Measurements from ENCODE around the gene TXNDC2. TPM values are rescaled to one million over a fixed set of nuclear protein-coding genes. Genes with fewer than 3 reads are reported as not detected.

The TXNDC2 gene
- total RNA-seq, 1 donor from 2014 or later: 0.07 TPM

DNA sequence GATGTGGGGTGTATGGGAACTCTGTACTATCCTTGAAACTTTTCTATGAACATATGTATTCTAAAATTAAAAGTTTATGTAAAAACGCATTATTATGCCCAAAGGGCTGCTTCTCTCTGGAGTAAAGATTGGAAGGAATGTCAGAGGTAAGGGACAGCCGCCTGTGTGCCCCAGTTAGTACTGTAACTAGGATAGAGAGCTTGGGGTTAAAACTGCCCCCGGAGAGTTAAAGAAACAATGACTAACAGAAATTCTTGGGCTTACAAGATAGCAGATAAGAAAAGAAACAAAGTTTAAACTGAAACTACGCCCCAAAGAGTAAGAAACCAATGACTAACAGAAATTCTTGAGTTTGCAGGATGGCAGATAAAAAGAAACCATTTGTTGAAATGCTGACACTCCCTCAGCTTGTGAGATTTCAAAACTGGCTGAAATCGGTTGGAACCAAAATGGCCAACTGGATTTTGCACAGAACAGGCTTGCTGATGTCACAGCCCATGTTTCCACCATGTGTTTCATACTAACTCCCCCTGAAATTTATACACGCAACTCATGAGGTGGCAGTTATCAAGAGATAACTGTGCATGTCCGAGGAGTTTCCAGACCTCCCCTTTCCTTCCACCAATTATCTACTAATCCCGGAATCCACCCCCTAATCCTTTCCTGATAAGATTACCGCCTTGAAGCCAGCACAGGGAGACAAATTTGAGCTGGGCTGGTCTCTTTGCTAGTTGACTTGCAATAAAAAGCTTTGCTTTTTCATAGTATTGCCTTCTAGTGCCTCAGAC lies 8.7 kb upstream of the TXNDC2 start:
- Mint-ChIP-seq H3K27ac (ENCODE audit: unreplicated experiment) (peak overlapping the region; percentile 93), H3K4me3 (ENCODE audit: unreplicated experiment) (peak overlapping the region; percentile 40), H3K4me1 (ENCODE audit: low read depth, unreplicated experiment) (peaks cover 14% of the 10 kb centered on the region), H3K36me3 (ENCODE audit: low read depth, unreplicated experiment) (no peaks in the 10 kb centered on the region), H3K27me3 (ENCODE audit: low read depth, unreplicated experiment) (no peaks in the 10 kb centered on the region), H3K9me3 (ENCODE audit: unreplicated experiment) (no peaks in the 10 kb centered on the region)
- Histone ChIP-seq H3K9ac (ENCODE audit: low read length) (peak overlapping the region; percentile 72), H3K9me3 (ENCODE audit: insufficient read depth, low read depth, low read length) (no peaks in the 10 kb centered on the region), H3K4me1 (ENCODE audit: insufficient read depth, low read length) (peaks cover 15% of the 10 kb centered on the region), H3K27ac (ENCODE audit: low read depth, low read length) (peak overlapping the region; percentile 83), H4K20me1 (ENCODE audit: insufficient read depth, low read length) (no peaks in the 10 kb centered on the region), H3K36me3 (ENCODE audit: insufficient read depth, low read length) (no peaks in the 10 kb centered on the region), H3K27me3 (ENCODE audit: insufficient read depth, low read length) (no peaks in the 10 kb centered on the region), H3K79me2 (ENCODE audit: insufficient read depth, low read length) (no peaks in the 10 kb centered on the region), H2AFZ (ENCODE audit: low read depth, low read length) (peak overlapping the region; percentile 46), H3K4me2 (ENCODE audit: low read length) (peak overlapping the region; percentile 84), H3K4me3 (ENCODE audit: insufficient read depth, low read depth, low read length) (peak overlapping the region; percentile 48)
- TF ChIP-seq, protein P1, sequence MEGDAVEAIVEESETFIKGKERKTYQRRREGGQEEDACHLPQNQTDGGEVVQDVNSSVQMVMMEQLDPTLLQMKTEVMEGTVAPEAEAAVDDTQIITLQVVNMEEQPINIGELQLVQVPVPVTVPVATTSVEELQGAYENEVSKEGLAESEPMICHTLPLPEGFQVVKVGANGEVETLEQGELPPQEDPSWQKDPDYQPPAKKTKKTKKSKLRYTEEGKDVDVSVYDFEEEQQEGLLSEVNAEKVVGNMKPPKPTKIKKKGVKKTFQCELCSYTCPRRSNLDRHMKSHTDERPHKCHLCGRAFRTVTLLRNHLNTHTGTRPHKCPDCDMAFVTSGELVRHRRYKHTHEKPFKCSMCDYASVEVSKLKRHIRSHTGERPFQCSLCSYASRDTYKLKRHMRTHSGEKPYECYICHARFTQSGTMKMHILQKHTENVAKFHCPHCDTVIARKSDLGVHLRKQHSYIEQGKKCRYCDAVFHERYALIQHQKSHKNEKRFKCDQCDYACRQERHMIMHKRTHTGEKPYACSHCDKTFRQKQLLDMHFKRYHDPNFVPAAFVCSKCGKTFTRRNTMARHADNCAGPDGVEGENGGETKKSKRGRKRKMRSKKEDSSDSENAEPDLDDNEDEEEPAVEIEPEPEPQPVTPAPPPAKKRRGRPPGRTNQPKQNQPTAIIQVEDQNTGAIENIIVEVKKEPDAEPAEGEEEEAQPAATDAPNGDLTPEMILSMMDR (IDR thresholded peaks at IDR 0.05; ENCODE audit: insufficient read depth, low read depth, low read length): no peak
- no peak for TF ChIP-seq EZH2 (IDR thresholded peaks at IDR 0.05; ENCODE audit: insufficient read depth, low read length)
- peak; percentile 71 for FAIRE-seq
- peak; percentile 93 for DNase-seq (ENCODE audit: low read depth)

DNA sequence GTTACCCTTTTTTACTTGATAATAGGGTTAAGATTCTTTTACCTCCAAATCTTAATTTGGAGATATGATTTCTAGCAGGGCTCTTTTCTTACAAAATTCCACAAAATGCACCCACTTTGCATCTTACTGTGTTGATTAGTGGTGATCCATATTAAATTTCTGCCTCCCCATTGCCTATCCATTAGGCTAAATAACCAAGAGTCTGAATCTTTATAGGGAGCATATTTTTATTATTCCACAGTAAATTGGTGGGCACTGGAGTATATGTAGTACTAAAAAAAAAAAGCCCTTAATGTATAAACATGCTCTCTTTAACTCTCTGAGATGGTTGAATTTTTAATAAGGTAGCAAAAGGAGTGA lies 8.1 kb upstream of the TXNDC2 start:
- DNase-seq (ENCODE audit: low read depth) (no peak), FAIRE-seq (no peak)
- Mint-ChIP-seq H3K27ac (ENCODE audit: unreplicated experiment) (peak overlapping the region; percentile 93), H3K4me1 (ENCODE audit: low read depth, unreplicated experiment) (peaks cover 14% of the 10 kb centered on the region), H3K27me3 (ENCODE audit: low read depth, unreplicated experiment) (no peaks in the 10 kb centered on the region), H3K4me3 (ENCODE audit: unreplicated experiment) (no peak overlapping the region), H3K36me3 (ENCODE audit: low read depth, unreplicated experiment) (no peaks in the 10 kb centered on the region), H3K9me3 (ENCODE audit: unreplicated experiment) (no peaks in the 10 kb centered on the region)
- peak overlapping the region; percentile 46 for H2AFZ ChIP-seq (ENCODE audit: low read depth, low read length)
- no peaks in the 10 kb centered on the region for H3K9me3 ChIP-seq (ENCODE audit: insufficient read depth, low read depth, low read length)
- H3K9ac ChIP-seq (ENCODE audit: low read length): peak overlapping the region; percentile 72
- H3K4me1 ChIP-seq (ENCODE audit: insufficient read depth, low read length): peaks cover 15% of the 10 kb centered on the region
- TF ChIP-seq, protein P1 (IDR thresholded peaks at IDR 0.05; ENCODE audit: insufficient read depth, low read depth, low read length): no peak
- TF ChIP-seq EZH2 (IDR thresholded peaks at IDR 0.05; ENCODE audit: insufficient read depth, low read length): no peak
- peak overlapping the region; percentile 48 for H3K4me3 ChIP-seq (ENCODE audit: insufficient read depth, low read depth, low read length)
- H3K4me2 ChIP-seq (ENCODE audit: low read length): peak overlapping the region; percentile 84
- H3K27ac ChIP-seq (ENCODE audit: low read depth, low read length): peak overlapping the region; percentile 83
- no peaks in the 10 kb centered on the region for H4K20me1 ChIP-seq (ENCODE audit: insufficient read depth, low read length)
- H3K79me2 ChIP-seq (ENCODE audit: insufficient read depth, low read length): no peaks in the 10 kb centered on the region
- H3K36me3 ChIP-seq (ENCODE audit: insufficient read depth, low read length): no peaks in the 10 kb centered on the region
- H3K27me3 ChIP-seq (ENCODE audit: insufficient read depth, low read length): no peaks in the 10 kb centered on the region

DNA sequence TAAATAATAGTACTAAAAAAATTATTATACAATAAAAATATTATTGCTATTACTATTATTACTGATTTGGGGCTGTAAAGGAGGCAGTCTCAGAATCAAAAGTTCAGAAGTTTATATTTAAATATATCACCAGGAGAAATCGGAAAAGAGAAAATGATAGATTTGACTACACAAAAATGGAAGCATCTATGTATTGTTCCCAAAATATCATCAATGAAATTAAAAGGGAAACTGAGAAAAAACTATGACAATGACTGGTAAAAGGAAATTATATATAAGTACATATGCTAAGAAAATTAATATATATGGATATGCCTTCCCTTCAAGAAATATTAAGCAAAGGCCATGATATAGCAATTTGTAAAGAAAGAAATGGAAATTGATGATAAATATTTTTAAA lies 7.7 kb upstream of the TXNDC2 start:
- no peak overlapping the region for H3K4me2 ChIP-seq (ENCODE audit: low read length)
- peaks cover 15% of the 10 kb centered on the region for H3K4me1 ChIP-seq (ENCODE audit: insufficient read depth, low read length)
- H3K9me3 ChIP-seq (ENCODE audit: insufficient read depth, low read depth, low read length): no peaks in the 10 kb centered on the region
- Mint-ChIP-seq H3K27ac (ENCODE audit: unreplicated experiment) (no peak overlapping the region), H3K9me3 (ENCODE audit: unreplicated experiment) (no peaks in the 10 kb centered on the region), H3K27me3 (ENCODE audit: low read depth, unreplicated experiment) (no peaks in the 10 kb centered on the region), H3K4me1 (ENCODE audit: low read depth, unreplicated experiment) (peaks cover 14% of the 10 kb centered on the region), H3K36me3 (ENCODE audit: low read depth, unreplicated experiment) (no peaks in the 10 kb centered on the region), H3K4me3 (ENCODE audit: unreplicated experiment) (no peak overlapping the region)
- no peak overlapping the region for H3K4me3 ChIP-seq (ENCODE audit: insufficient read depth, low read depth, low read length)
- no peaks in the 10 kb centered on the region for H3K27me3 ChIP-seq (ENCODE audit: insufficient read depth, low read length)
- H3K79me2 ChIP-seq (ENCODE audit: insufficient read depth, low read length): no peaks in the 10 kb centered on the region
- FAIRE-seq (no peak), DNase-seq (ENCODE audit: low read depth) (no peak)
- no peak overlapping the region for H2AFZ ChIP-seq (ENCODE audit: low read depth, low read length)
- TF ChIP-seq EZH2 (IDR thresholded peaks at IDR 0.05; ENCODE audit: insufficient read depth, low read length): no peak
- TF ChIP-seq, protein P1 (IDR thresholded peaks at IDR 0.05; ENCODE audit: insufficient read depth, low read depth, low read length): no peak
- no peak overlapping the region for H3K27ac ChIP-seq (ENCODE audit: low read depth, low read length)
- H3K9ac ChIP-seq (ENCODE audit: low read length): no peak overlapping the region
- no peaks in the 10 kb centered on the region for H3K36me3 ChIP-seq (ENCODE audit: insufficient read depth, low read length)
- no peaks in the 10 kb centered on the region for H4K20me1 ChIP-seq (ENCODE audit: insufficient read depth, low read length)

Data from astrocyte (in vitro differentiated cells and primary cell).